GM18526 (cell line): Measurements from ENCODE around the gene THUMPD1.

Experiments used
- POLR2A ChIP-seq: IDR thresholded peaks from 3 replicates; pipeline ENCODE4 v1.6.1; 2011; ENCODE audit not compliant: insufficient read length; ENCODE audit errors: extremely low read depth

The THUMPD1 gene

DNA sequence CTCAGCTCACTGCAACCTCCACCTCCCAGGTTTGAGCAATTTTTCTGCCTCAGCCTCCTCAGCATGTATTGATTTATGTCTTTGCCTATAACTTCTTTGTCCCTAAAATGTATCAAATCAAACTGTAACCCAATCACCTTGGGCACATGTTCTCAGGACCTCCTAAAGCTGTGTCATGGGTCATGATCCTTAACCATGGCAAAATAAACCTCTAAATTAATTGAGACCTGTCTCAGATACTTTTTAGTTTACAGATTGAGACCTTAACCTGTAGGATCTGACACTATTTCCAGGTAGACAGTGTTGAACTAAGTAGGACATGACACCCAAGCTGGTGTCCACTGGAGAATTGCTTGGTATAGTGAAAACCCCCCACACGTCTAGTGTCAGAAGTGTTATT is 19.6 kb upstream of the THUMPD1 start:
- no peak for TF ChIP-seq POLR2A

- no peak for TF ChIP-seq POLR2A
Observed at GRCh38 chr16:20760346-20760745, 18.7 kb upstream of the THUMPD1 start.

DNA sequence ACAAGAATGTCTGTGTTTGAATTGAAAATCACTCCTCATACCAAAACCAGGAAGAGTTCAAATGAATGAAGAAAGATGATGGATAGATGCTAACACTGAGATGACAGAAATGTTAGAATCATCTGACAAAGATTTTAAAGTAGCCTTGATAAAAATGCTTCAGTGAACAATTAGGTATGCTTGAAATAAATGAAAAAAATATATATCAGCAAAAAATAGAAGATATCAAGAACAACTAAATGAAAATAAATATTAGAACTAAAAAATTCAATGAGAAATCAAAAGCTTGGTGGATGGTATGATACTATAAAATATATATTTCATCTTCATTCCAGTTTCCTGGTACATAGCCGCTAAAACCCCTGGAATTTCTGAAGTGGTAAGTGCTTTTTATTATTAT is 13.6 kb upstream of the THUMPD1 start:
- no peak for TF ChIP-seq POLR2A

GRCh38 chr16:20753727-20754126 is 12.1 kb upstream of the THUMPD1 start:
- no peak for TF ChIP-seq POLR2A

DNA sequence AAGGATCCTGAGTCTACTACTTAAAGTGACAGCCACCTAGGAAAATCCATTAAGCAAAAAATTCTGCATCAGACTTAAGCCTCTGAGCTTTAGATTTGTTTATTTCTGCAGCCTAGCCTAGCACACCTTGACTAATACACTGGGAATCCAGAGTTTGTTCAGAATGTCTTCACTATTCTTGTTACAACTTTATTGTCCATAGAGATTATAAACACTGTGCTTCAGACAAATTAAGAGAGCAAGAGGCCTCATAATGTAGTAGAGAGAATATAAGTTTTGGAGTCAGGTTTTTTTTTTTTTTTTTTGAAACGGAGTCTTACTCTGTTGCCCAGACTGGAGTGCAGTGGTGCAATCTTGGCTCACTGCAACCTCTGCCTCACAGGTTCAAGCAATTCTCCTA is 8.9 kb upstream of the THUMPD1 start:
- no peak for TF ChIP-seq POLR2A

- no peak for TF ChIP-seq POLR2A
Observed at GRCh38 chr16:20749474-20749873, 7.9 kb upstream of the THUMPD1 start.

- TF ChIP-seq POLR2A, result no peak
Observed at GRCh38 chr16:20747030-20747816, 5.6 kb upstream of the THUMPD1 start.

DNA sequence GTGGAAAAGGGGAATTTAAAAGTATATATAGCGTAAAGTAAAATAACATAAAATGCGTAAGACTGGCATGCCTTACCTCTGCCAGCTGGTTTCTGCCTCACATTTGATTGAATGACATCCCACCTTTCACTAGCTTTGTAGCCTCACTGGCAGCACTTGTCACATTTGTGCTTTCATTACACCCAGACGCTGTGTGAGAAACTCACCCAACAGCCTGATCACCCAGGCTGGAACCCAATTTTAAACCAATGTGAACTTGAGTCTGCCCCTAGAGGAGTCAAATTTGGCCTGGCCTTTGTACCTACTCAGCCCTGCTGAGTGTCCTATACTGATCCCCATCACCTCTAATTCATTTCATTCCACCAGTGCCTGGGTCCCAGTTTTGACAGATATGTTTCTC is 4.8 kb upstream of the THUMPD1 start:
- no peak for TF ChIP-seq POLR2A

DNA sequence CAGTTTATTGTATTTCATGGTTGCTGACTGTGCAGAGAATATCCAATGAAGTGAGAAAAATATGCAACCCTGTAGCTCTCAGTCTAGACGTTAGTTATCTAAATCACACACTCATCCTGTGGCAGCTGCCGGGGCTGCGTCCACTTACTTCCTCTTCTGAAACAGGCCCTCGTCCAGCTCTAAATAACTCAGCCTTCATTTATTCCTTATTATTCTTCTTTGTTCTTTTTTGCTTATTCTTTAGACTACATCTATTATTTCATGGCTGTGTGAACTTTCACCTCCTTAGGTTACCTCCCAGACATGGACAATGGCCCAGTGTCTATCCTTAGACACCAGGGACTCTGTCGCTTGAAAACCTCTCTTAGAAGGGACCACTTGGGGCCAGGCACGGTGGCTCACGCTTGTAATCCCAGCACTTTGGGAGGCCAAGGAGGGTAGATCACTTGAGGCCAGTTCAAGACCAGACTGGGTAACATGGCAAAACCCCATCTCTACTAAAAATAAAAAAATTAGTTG is 3.4 kb upstream of the THUMPD1 start:
- TF ChIP-seq POLR2A, result no peak

DNA sequence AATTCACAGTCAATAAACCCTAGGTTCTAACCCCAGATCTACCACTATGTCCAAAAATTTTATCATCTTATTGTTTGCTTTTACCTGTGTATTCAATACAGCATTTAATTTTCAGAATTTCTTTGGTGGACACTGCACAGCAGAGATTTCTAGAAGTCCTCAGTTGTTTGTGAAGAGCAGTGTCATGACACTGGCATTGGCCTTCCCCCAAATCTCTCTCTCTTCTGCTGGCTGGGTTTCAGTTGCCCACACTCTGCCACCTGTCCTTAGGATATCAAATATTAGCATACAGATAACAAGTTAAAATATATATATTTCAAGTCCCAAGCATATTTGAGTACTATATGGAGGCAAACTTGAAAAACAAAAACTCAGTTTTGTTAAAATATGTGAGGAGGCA is 2.0 kb upstream of the THUMPD1 start:
- no peak for TF ChIP-seq POLR2A

- no peak for TF ChIP-seq POLR2A
Observed at GRCh38 chr16:20740901-20741521, 607 bp downstream of the THUMPD1 start.

DNA sequence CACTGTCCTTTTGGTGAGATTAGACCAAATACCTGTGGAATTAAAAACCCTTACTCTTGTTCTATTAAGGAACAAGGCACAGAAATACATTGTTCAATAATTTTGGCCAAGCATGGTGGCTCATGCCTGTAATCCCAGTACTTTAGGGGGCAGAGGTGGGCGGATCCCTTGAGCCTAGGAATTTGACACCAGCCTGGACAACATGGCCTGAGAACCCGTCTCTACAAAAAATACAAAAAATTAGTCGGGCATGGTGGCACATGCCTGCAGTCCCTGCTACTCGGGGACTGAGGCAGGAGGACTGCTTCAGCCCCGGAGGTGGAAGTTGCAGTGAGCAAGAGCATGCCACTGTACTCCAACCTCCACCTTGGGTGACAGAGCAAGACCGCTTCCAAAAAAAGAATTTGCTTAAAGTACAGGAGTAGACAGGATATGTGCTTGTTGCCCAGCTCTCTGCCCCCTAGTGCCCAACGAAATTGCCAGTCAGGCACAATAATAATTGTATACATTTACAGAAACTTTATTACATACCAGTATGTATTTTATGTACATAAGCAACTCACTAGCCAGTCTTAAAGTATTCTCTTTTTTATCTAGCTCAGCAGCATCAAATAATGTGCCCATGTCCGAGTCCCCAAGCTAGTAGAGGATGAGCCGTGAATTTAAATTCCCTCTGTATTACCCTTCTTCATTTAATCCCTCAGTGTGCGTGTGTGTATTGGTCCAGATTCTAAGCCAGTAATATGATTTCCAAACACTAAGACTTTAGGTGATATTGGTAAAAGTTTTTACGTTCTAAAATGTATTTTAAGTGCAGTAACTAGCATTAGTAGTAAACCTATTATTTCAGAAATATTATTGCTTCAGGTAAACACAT is 1.4 kb downstream of the THUMPD1 start:
- no peak for TF ChIP-seq POLR2A

DNA sequence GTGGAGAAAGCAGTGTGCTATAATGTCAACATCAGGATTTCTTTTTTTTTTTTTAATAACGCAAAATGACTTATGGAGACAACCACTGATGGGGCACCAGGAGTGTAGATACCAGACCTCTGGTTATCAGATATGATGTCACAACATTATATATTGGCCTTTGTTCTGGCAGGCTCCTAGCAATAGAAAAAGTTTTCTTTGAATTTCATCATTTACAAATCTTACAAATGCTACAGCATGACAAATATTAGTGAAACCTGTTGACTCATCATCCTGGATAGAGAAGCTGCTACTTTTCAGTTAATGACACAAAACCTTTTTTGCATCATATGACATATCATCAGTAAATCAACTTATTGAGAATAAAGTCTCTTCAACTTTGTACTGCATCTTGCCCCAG is 6.1 kb downstream of the THUMPD1 start:
- no peak for TF ChIP-seq POLR2A

DNA sequence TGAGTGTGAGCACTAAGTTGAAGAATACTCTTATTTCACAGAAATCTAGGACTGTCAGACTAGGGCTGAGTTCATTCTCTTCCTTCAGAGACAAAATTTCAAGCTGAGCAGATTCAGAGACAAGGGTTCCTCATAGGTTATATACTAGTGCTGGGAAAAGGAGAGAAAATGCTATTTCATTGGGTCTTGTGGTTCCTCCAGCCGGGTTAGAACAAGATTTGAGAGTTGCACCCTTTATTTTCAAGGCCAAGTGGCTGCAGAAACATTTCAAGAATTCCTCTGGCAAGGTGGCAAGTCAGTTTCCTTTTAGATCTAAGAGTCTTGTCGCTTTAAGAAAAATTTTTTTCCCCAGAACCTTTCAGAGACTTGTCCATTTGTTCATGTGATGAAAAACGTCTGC is 6.8 kb downstream of the THUMPD1 start:
- no peak for TF ChIP-seq POLR2A

- no peak for TF ChIP-seq POLR2A
Observed at GRCh38 chr16:20734056-20734455, 7.6 kb downstream of the THUMPD1 start.

- TF ChIP-seq POLR2A, result no peak
Observed at GRCh38 chr16:20729141-20729540, 12.5 kb downstream of the THUMPD1 start.
